HEK293 (cell line): ENCODE measurements around the gene OR4D11.

Experiments
- IKZF3 ChIP-seq: fragments of 450-650 bp; IDR thresholded peaks from 2 replicates; pipeline ENCODE4 v1.5.0; 2018; ENCODE audit warnings: missing biosample characterization, mild to moderate bottlenecking, missing genetic modification characterization, moderate library complexity
- KLF9 ChIP-seq: fragments of 450-650 bp; formaldehyde crosslinking; IDR thresholded peaks from 2 replicates; pipeline ENCODE4 v1.5.1; 2016; ENCODE audit warnings: missing biosample characterization, missing genetic modification characterization, low read depth
- MYNN ChIP-seq: fragments of 450-650 bp; formaldehyde crosslinking; IDR thresholded peaks from 2 replicates; pipeline ENCODE4 v1.5.1; 2016; ENCODE audit warnings: missing biosample characterization, missing genetic modification characterization, borderline replicate concordance
- TRIM28 ChIP-seq: IDR thresholded peaks from 2 replicates; pipeline ENCODE4 v1.6.1; 2011; ENCODE audit warnings: low read length, control low read depth, borderline replicate concordance
- ZBTB48 ChIP-seq: fragments of 450-650 bp; formaldehyde crosslinking; IDR thresholded peaks from 2 replicates; pipeline ENCODE4 v1.5.1; 2016; ENCODE audit warnings: missing biosample characterization, missing genetic modification characterization
- ZFHX2 ChIP-seq: fragments of 450-650 bp; formaldehyde crosslinking; conservative IDR thresholded peaks from 2 replicates; pipeline ENCODE4 v1.5.1; 2016; ENCODE audit warnings: missing biosample characterization, missing genetic modification characterization
- ZFP37 ChIP-seq: fragments of 450-650 bp; formaldehyde crosslinking; IDR thresholded peaks from 2 replicates; pipeline ENCODE4 v1.5.1; 2016; ENCODE audit warnings: missing biosample characterization, missing genetic modification characterization
- ZNF114 ChIP-seq: fragments of 450-650 bp; formaldehyde crosslinking; IDR thresholded peaks from 2 replicates; pipeline ENCODE4 v1.5.0; 2017; ENCODE audit warnings: missing biosample characterization, missing genetic modification characterization
- ZNF175 ChIP-seq: fragments of 450-650 bp; formaldehyde crosslinking; IDR thresholded peaks from 2 replicates; pipeline ENCODE4 v1.5.1; 2016; ENCODE audit warnings: missing biosample characterization, missing genetic modification characterization
- ZNF239 ChIP-seq: fragments of 450-650 bp; formaldehyde crosslinking; IDR thresholded peaks from 2 replicates; pipeline ENCODE4 v1.5.1; 2016; ENCODE audit warnings: missing biosample characterization, missing genetic modification characterization
- ZNF248 ChIP-seq: fragments of 450-650 bp; formaldehyde crosslinking; IDR thresholded peaks from 2 replicates; pipeline ENCODE4 v1.5.1; 2017; ENCODE audit warnings: missing biosample characterization, missing genetic modification characterization
- ZNF292 ChIP-seq: fragments of 450-650 bp; formaldehyde crosslinking; IDR thresholded peaks from 2 replicates; pipeline ENCODE4 v1.5.1; 2016; ENCODE audit warnings: low read depth, missing biosample characterization, missing genetic modification characterization, borderline replicate concordance
- ZNF394 ChIP-seq: fragments of 450-650 bp; formaldehyde crosslinking; IDR thresholded peaks from 2 replicates; pipeline ENCODE4 v1.5.1; 2016; ENCODE audit warnings: missing biosample characterization, missing genetic modification characterization, mild to moderate bottlenecking, moderate library complexity, borderline replicate concordance
- ZNF610 ChIP-seq: fragments of 450-650 bp; formaldehyde crosslinking; IDR thresholded peaks from 2 replicates; pipeline ENCODE4 v1.5.1; 2016; ENCODE audit warnings: missing biosample characterization, missing genetic modification characterization, borderline replicate concordance
- ZNF677 ChIP-seq: fragments of 450-650 bp; IDR thresholded peaks from 2 replicates; pipeline ENCODE4 v1.5.0; 2018; ENCODE audit warnings: missing biosample characterization, mild to moderate bottlenecking, missing genetic modification characterization, moderate library complexity
- ZNF791 ChIP-seq: fragments of 450-650 bp; formaldehyde crosslinking; IDR thresholded peaks from 2 replicates; pipeline ENCODE4 v1.5.1; 2016; ENCODE audit warnings: missing biosample characterization, missing genetic modification characterization
- ZSCAN16 ChIP-seq: fragments of 450-650 bp; formaldehyde crosslinking; IDR thresholded peaks from 2 replicates; pipeline ENCODE4 v1.5.1; 2016; ENCODE audit warnings: missing biosample characterization, missing genetic modification characterization
- TF ChIP-seq, protein P1 (sequence below): fragments of 450-650 bp; formaldehyde crosslinking; IDR thresholded peaks from 2 replicates; pipeline ENCODE4 v1.5.0; 2017; ENCODE audit warnings: missing biosample characterization, missing genetic modification characterization, borderline replicate concordance
- TF ChIP-seq, protein P2 (sequence below): fragments of 450-650 bp; formaldehyde crosslinking; IDR thresholded peaks from 2 replicates; pipeline ENCODE4; 2016; ENCODE audit warnings: missing biosample characterization, missing genetic modification characterization
- TF ChIP-seq, protein P3 (sequence below): fragments of 450-650 bp; IDR thresholded peaks from 2 replicates; pipeline ENCODE4 v1.5.1; 2018; ENCODE audit warnings: missing biosample characterization, missing genetic modification characterization
- TF ChIP-seq, protein P4 (sequence below): fragments of 450-650 bp; formaldehyde crosslinking; IDR thresholded peaks from 2 replicates; pipeline ENCODE4 v1.5.1; 2016; ENCODE audit warnings: missing biosample characterization, missing genetic modification characterization
- TF ChIP-seq, protein P5 (sequence below): fragments of 450-650 bp; formaldehyde crosslinking; IDR thresholded peaks from 2 replicates; pipeline ENCODE4 v1.5.1; 2016; ENCODE audit warnings: missing biosample characterization, missing genetic modification characterization
- TF ChIP-seq, protein P6 (sequence below): fragments of 450-650 bp; formaldehyde crosslinking; conservative IDR thresholded peaks from 2 replicates; pipeline ENCODE4 v1.5.1; 2016; ENCODE audit warnings: low read depth, missing biosample characterization, missing genetic modification characterization

Gene OR4D11

DNA sequence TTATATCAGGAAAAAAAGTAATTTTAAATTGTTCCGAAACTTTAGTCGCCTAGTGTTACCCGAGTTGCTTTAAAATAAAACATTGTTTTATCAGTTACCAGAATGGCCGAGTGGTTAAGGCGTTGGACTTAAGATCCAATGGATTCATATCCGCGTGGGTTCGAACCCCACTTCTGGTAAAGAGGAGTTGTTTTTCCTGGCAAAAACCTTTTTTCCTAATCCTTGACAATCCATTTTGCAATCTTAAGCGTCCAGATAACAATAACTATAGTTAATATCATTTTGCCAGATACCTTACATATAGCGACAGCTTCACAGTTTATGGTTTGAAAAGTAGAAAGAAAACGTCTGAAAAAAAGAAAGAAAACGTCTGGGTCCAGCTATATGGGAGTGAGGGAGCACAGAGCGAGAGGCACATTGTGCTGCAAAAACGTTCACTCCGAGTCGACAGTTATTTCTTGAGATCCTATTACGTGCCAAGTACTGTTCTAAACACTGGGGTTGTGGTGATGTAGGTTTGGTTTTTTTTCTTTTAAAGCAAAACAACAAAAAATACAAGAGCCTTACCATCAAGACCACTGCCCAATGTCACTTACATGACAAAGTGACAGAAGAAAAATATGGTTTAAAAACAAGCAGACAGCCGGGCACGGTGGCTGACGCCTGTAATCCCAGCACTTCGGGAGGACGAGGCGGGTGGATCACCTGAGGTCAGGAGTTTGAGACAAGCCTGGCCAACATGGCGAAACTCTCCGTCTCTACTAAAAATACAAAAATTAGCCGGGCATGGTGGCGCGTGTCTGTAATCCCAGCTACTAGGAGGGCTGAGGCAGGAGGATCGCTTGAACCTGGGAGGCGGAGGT is 48.5 kb downstream of the OR4D11 start (continued):
- TF ChIP-seq, protein P1, sequence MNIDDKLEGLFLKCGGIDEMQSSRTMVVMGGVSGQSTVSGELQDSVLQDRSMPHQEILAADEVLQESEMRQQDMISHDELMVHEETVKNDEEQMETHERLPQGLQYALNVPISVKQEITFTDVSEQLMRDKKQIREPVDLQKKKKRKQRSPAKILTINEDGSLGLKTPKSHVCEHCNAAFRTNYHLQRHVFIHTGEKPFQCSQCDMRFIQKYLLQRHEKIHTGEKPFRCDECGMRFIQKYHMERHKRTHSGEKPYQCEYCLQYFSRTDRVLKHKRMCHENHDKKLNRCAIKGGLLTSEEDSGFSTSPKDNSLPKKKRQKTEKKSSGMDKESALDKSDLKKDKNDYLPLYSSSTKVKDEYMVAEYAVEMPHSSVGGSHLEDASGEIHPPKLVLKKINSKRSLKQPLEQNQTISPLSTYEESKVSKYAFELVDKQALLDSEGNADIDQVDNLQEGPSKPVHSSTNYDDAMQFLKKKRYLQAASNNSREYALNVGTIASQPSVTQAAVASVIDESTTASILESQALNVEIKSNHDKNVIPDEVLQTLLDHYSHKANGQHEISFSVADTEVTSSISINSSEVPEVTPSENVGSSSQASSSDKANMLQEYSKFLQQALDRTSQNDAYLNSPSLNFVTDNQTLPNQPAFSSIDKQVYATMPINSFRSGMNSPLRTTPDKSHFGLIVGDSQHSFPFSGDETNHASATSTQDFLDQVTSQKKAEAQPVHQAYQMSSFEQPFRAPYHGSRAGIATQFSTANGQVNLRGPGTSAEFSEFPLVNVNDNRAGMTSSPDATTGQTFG (tag by site-specific recombination): no peak
- no peak for TF ChIP-seq ZBTB48 (tag by site-specific recombination)
- no peak for TF ChIP-seq ZSCAN16
- no peak for TF ChIP-seq ZNF394 (tag by site-specific recombination)
- TF ChIP-seq KLF9 (tag by site-specific recombination): no peak
- no peak for TF ChIP-seq MYNN
- TF ChIP-seq ZNF292 (tag by site-specific recombination): no peak
- no peak for TF ChIP-seq ZFHX2 (tag by site-specific recombination)
- no peak for TF ChIP-seq ZFP37 (tag by site-specific recombination)
- TF ChIP-seq ZNF791 (tag by site-specific recombination): no peak
- no peak for TF ChIP-seq ZNF610
- TF ChIP-seq ZNF114 (tag by site-specific recombination): no peak
- TF ChIP-seq IKZF3: peak; percentile 61
- no peak for TF ChIP-seq ZNF175 (tag by site-specific recombination)
- no peak for TF ChIP-seq TRIM28
- TF ChIP-seq ZNF248: no peak
- TF ChIP-seq, protein P2, sequence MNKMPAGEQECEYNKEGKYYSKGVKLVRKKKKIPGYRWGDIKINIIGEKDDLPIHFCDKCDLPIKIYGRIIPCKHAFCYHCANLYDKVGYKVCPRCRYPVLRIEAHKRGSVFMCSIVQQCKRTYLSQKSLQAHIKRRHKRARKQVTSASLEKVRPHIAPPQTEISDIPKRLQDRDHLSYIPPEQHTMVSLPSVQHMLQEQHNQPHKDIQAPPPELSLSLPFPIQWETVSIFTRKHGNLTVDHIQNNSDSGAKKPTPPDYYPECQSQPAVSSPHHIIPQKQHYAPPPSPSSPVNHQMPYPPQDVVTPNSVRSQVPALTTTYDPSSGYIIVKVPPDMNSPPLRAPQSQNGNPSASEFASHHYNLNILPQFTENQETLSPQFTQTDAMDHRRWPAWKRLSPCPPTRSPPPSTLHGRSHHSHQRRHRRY (tag by site-specific recombination): no peak
- TF ChIP-seq, protein P3, sequence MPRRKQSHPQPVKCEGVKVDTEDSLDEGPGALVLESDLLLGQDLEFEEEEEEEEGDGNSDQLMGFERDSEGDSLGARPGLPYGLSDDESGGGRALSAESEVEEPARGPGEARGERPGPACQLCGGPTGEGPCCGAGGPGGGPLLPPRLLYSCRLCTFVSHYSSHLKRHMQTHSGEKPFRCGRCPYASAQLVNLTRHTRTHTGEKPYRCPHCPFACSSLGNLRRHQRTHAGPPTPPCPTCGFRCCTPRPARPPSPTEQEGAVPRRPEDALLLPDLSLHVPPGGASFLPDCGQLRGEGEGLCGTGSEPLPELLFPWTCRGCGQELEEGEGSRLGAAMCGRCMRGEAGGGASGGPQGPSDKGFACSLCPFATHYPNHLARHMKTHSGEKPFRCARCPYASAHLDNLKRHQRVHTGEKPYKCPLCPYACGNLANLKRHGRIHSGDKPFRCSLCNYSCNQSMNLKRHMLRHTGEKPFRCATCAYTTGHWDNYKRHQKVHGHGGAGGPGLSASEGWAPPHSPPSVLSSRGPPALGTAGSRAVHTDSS (tag by site-specific recombination): 0 out of 2 replicates have a peak, but pooled peaks have one; percentile 4
- TF ChIP-seq, protein P4, sequence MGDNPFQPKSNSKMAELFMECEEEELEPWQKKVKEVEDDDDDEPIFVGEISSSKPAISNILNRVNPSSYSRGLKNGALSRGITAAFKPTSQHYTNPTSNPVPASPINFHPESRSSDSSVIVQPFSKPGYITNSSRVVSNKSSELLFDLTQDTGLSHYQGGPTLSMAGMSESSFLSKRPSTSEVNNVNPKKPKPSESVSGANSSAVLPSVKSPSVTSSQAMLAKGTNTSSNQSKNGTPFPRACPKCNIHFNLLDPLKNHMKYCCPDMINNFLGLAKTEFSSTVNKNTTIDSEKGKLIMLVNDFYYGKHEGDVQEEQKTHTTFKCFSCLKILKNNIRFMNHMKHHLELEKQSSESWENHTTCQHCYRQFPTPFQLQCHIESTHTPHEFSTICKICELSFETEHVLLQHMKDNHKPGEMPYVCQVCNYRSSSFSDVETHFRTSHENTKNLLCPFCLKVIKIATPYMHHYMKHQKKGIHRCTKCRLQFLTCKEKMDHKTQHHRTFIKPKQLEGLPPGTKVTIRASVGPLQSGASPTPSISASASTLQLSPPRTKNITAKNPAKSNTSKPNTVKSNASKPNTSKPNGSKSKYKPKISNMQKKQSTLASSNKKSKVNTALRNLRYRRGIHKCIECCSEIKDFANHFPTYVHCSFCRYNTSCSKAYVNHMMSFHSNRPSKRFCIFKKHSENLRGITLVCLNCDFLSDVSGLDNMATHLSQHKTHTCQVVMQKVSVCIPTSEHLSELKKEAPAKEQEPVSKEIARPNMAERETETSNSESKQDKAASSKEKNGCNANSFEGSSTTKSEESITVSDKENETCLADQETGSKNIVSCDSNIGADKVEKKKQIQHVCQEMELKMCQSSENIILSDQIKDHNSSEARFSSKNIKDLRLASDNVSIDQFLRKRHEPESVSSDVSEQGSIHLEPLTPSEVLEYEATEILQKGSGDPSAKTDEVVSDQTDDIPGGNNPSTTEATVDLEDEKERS (tag by site-specific recombination): no peak
- TF ChIP-seq, protein P5, sequence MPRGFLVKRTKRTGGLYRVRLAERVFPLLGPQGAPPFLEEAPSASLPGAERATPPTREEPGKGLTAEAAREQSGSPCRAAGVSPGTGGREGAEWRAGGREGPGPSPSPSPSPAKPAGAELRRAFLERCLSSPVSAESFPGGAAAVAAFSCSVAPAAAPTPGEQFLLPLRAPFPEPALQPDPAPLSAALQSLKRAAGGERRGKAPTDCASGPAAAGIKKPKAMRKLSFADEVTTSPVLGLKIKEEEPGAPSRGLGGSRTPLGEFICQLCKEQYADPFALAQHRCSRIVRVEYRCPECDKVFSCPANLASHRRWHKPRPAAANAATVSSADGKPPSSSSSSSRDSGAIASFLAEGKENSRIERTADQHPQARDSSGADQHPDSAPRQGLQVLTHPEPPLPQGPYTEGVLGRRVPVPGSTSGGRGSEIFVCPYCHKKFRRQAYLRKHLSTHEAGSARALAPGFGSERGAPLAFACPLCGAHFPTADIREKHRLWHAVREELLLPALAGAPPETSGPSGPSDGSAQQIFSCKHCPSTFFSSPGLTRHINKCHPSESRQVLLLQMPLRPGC (tag by site-specific recombination): no peak
- TF ChIP-seq, protein P6, sequence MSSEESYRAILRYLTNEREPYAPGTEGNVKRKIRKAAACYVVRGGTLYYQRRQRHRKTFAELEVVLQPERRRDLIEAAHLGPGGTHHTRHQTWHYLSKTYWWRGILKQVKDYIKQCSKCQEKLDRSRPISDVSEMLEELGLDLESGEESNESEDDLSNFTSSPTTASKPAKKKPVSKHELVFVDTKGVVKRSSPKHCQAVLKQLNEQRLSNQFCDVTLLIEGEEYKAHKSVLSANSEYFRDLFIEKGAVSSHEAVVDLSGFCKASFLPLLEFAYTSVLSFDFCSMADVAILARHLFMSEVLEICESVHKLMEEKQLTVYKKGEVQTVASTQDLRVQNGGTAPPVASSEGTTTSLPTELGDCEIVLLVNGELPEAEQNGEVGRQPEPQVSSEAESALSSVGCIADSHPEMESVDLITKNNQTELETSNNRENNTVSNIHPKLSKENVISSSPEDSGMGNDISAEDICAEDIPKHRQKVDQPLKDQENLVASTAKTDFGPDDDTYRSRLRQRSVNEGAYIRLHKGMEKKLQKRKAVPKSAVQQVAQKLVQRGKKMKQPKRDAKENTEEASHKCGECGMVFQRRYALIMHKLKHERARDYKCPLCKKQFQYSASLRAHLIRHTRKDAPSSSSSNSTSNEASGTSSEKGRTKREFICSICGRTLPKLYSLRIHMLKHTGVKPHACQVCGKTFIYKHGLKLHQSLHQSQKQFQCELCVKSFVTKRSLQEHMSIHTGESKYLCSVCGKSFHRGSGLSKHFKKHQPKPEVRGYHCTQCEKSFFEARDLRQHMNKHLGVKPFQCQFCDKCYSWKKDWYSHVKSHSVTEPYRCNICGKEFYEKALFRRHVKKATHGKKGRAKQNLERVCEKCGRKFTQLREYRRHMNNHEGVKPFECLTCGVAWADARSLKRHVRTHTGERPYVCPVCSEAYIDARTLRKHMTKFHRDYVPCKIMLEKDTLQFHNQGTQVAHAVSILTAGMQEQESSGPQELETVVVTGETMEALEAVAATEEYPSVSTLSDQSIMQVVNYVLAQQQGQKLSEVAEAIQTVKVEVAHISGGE (tag by site-specific recombination): peak; percentile 64
- TF ChIP-seq ZNF677 (tag by site-specific recombination): no peak
- no peak for TF ChIP-seq ZNF239 (tag by site-specific recombination)
